HG03039 (cell line): Measurements from ENCODE around the gene AQP7.
"Not testable (repeated sequence)": the region's sequence is repeated elsewhere in the genome, so short reads cannot be mapped to it uniquely, and the experiment has no call there.

Experiments used
- ATAC-seq: cut with Tn5 transposase; IDR thresholded peaks from one replicate; pipeline ENCODE4 v1.9.1; 2021; ENCODE audit warnings: mild to moderate bottlenecking, moderate library complexity; ENCODE audit not compliant: unreplicated experiment

The AQP7 gene

GRCh38 chr9:33377089-33377715 is 25.2 kb downstream of the AQP7 start:
- ATAC-seq = no peak

- ATAC-seq = no peak
Observed at GRCh38 chr9:33375841-33376321, 26.5 kb downstream of the AQP7 start.

DNA sequence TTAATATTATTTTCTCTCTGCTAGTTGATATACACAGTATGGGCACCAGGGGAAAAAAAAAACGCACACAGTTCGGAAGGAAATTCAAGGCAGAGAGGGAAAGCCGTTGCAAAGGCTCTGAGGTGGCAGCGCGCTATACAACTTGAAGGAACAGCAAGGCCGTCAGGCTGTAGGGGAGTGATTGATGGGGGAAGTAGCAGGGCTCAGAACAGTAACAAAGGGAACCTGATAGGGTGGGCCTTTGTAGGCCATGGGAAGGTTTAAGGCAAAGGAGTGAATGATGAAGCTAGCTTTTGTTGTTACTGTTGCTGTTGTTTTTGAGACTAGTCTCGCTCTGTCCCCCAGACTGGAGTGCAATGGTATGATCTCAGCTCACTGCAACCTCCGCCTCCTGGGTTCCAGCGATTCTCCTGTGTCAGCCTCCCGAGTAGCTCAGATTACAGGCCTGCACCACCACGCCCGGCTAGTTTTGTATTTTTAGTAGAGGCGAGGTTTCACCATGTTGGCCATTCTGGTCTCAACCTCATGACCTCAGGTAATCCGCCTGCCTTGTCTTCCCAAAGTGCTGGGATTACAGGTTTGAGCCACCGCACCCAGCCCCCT is 27.0 kb downstream of the AQP7 start:
- ATAC-seq = no peak

DNA sequence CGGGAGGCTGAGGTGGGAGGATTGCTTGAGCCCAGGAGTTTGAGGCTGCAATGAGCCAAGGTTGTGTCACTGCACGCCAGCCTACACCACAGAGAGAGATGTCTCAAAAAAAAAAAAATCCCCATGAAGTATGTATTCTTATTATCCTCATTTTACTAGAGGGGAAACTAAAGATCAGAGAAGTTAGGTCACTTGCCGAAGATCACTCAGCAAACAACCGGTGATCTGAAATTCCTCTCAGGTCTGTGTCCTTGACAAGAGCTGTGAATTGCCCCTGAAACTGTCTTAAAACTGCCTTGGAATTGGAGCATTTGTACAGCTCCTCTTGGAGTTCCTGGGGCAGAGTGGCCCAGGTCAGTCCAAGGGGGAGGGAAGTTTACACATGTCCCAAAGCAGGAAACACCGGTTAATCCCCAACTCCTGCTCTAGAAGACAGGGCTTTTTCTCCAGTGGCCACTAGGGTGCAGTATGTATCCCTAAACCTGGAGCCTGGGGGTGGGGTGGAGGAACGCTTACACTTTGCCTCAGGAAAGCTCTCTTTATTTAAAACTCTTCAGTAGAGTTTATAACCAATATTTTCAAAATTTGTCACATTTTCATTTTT is 27.6 kb downstream of the AQP7 start:
- ATAC-seq = no peak

- no peak for ATAC-seq
Observed at GRCh38 chr9:33374190-33374589, 28.2 kb downstream of the AQP7 start.

DNA sequence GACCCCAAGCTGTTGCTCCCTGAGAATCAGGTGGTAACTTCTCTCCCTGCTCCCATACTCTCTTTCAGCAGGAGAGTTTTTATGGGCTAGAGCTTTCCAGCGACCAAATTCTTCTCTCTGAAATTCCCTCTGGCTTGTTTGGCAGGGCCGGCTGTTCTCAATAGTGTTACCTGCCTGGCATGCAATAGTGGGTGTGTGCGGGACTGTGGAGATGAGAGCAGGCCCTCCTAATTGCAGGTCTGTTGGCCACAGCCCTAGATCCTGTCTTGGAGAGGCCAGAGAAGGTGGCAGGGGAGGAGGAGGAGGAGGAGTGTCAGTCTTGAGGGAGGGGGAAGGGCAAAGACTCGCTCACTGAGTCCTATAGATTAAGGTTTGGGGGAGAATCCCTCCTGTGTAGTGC is 29.5 kb downstream of the AQP7 start:
- ATAC-seq = no peak

GRCh38 chr9:33366979-33367480 is 35.3 kb downstream of the AQP7 start:
- ATAC-seq = no peak

DNA sequence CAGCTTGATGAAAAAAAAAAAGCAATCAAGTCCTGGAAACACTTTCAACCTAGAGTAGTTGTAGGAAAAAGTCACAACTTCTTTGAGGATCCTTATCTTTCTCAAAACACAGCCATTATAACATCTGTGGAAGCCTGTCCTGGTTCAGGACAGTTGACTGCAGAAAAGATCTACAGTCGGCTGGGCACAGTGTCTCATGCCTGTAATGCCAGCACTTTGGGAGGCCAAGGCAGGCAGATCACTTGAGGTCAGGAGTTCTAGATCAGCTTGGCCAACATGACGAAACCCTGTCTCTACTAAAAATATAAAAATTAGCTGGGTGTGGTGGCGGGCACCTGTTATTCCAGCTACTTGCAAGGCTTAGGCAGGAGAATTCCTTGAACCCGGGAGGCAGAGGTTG is 37.6 kb downstream of the AQP7 start:
- ATAC-seq = not testable (repeated sequence)

DNA sequence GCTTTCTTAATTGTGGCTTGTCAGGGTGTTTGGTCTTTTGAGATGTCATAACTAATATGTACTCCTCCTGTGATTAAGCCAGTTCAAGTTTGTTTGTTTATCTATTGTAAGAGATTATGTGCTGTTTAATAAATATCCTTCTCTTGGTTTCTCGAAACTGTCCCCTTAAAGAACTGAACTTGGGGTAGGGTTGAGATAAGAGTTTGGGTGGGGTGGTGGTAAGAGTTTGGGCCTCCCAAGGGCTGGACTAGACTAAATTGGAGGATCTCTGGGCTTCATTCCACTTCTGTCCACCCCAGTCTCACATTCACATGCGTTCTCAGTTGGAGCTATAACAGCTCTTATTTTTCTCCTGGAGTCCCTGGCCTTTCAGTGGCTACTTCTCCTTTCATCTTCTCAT is 38.2 kb downstream of the AQP7 start:
- no peak for ATAC-seq

- not testable (repeated sequence) for ATAC-seq
Observed at GRCh38 chr9:33358641-33359040, 43.7 kb downstream of the AQP7 start.

DNA sequence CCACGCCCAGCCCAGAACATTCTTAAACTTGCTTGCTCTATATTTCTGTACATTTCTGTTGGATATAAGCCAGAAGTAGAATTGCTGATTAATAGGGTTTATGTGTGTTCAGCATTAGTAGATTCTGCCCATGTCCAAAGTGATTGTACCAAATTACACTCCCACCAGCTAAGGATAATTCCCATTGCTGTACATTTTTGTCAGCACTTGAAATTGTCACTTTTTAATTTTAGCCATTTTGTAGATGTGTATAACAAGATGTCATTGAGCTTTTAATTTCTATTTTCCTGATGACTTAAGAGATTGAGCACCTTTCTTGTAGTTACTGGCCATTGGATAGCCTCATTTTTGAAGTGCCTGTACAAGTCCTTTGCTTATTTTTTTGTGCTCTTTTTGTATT is 46.4 kb downstream of the AQP7 start:
- ATAC-seq = no peak

GRCh38 chr9:33354651-33355211 is 47.6 kb downstream of the AQP7 start:
- ATAC-seq = no peak

- ATAC-seq = no peak
Observed at GRCh38 chr9:33351547-33351946, 50.8 kb downstream of the AQP7 start.

- no peak for ATAC-seq
Observed at GRCh38 chr9:33350310-33350709, 52.1 kb downstream of the AQP7 start.

- no peak for ATAC-seq
Observed at GRCh38 chr9:33349743-33350142, 52.6 kb downstream of the AQP7 start.

DNA sequence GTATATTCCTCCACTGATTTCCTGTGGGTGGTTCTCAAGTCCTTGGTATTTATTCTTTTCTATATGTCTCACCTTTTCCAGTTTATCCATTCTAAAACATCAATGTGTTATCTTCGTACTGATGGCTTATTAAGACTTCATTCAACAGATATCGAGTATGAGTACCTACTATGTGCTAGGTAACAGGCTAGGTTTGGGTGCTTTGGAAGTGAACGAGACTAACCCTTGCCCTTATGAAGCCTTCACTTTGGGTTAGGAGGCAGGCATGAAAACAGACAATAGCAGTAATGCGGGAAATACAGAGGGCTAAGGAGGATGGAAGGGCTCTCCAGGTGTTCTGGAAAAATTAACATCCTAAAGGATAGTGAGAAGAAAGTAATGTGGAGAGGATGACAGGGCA is 53.4 kb downstream of the AQP7 start:
- ATAC-seq = no peak

- no peak for ATAC-seq
Observed at GRCh38 chr9:33346564-33346963, 55.8 kb downstream of the AQP7 start.

DNA sequence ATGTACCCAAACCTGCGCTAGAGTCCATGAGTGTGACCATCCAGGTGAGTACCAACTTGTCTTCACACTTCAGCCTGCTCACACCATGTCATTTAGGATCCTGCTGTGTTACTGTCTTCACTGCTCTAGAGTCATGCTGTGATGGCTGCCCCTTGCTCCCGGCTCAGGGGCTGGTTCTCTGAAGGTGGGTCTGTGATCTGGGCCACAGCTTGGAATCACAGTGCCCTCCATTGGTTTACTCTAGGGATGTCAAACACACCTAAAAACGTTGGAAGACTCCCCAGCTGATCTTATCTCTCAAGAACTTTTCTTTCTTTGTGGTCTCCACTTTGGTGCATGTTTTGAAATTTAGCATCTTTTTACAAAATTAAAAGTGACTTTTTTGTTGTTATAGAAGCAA is 58.2 kb downstream of the AQP7 start:
- ATAC-seq = no peak

DNA sequence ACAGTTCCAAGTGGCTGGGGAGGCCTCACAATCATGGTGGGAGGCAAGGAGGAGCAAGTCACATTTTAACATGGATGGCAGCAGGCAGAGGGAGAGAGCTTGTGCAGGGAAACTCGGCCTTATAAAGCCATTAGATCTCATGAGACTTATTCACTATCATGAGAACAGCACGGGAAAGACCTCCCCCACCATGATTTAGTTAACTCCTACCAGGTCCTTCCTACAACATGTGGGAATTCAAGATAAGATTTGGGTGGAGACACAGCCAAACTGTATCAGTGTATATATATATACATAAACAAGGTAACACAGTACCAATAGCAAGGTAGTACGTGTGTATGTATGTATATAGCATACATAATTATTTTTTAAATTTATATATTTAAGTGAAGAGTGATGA is 61.2 kb downstream of the AQP7 start:
- ATAC-seq = no peak

DNA sequence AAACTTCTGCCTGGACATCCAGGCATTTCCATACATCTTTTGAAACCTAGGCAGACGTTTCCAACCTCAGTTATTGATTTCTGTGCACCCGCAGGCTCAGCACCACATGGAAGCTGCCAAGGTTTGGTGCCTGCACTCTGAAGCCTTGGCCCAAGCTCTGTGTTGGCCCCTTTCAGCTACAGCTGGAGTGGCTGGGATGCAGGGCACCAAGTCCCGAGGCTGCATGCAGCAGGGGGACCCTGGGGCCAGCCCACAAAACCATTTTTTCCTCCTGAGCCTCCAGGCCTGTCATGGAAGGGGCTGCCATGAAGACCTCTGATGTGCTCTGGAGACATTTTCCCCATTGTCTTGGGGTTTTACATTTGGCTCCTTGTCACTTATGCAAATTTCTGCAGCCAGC is 62.2 kb downstream of the AQP7 start:
- no peak for ATAC-seq
